ENCODE results near the gene GPR32.
"Not testable (repeated sequence)": the region's sequence is repeated elsewhere in the genome, so short reads cannot be mapped to it uniquely, and the experiment has no call there.

GPR32 gene

DNA sequence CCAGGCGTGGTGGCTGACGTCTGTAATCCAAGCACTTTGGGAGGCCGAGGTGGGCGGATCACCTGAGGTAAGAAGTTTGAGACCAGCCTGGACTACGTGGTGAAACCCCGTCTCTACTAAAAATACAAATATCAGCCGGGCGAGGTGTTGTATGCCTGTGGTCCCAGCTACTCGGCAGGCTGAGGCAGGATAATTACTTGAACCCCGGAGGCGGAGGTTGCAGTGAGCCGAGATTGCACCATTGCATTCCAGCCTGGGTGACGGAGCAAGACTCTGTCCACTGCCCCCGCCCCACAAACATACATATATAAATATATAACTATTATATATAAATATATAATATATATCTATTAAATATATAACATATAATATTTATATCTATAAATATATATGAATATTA, 23.1 kb upstream of the GPR32 start:
- DNase-seq (ENCODE audit: low spot score): not testable (repeated sequence)

- DNase-seq (ENCODE audit: low spot score): no peak
Observed at GRCh38 chr19:50749490-50749889, 20.8 kb upstream of the GPR32 start.

GRCh38 chr19:50750010-50750409, 20.3 kb upstream of the GPR32 start:
- no peak for DNase-seq (ENCODE audit: low spot score)

- DNase-seq (ENCODE audit: low spot score): no peak
Observed at GRCh38 chr19:50753879-50754278, 16.4 kb upstream of the GPR32 start.

DNA sequence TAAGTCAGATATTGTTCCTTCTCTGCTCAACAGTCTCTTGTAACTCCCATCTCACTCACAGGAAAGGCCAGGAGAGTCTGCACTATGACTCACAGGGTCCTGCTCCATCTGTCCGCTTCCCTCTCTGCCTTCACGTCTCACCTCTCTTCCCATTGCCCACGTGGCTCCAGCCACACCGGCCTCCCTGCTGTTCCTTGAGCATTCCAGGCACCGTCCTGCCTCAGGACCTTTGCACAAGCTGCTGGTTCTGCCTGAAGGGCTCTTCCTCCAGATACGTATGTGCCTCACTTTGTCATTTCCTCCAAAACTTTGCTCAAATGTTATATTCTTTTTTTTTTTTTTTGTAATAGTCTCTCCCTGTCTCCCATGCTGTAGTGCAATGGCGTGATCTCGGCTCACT, 14.0 kb upstream of the GPR32 start:
- DNase-seq (ENCODE audit: low spot score): not testable (repeated sequence)

DNA sequence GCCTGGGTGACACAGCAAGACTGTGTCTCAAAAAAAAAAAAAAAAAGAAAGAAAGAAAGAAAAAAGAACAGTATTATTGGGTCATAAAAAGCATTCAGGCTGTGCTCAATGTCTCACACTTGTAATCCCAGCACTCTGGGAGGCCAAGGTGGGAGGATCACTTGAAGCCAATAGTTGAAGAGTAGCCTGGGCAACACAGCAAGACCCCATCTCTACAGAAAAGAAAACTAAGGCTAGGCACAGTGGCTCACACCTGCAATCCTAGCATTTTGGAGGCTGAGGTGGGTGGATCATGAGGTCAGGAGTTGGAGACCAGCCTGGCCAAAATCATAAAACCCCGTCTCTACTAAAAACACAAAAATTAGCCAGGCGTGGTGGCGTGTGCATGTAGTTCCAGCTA, 12.6 kb upstream of the GPR32 start:
- not testable (repeated sequence) for DNase-seq (ENCODE audit: low spot score)

DNA sequence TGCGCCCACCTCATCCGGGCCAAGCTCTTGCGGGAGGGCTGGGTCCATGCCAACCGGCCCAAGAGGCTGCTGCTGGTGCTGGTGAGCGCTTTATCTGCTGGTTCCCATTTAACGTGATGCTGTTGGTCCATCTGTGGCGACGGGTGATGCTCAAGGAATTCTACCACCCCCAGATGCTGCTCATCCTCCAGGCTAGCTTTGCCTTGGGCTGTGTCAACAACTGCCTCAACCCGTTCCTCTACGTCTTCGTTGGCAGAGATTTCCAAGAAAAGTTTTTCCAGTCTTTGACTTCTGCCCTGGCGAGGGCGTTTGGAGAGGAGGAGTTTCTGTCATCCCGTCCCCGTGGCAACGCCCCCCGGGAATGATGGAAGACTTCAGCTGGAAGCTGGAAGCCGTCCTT, 11.2 kb upstream of the GPR32 start:
- DNase-seq (ENCODE audit: low spot score): not testable (repeated sequence)

GRCh38 chr19:50759886-50760285, 10.4 kb upstream of the GPR32 start:
- DNase-seq (ENCODE audit: low spot score): no peak

- DNase-seq (ENCODE audit: low spot score): not testable (repeated sequence)
Observed at GRCh38 chr19:50761501-50761900, 8.8 kb upstream of the GPR32 start.

GRCh38 chr19:50763521-50763920, 6.7 kb upstream of the GPR32 start:
- not testable (repeated sequence) for DNase-seq (ENCODE audit: low spot score)

GRCh38 chr19:50764409-50764808, 5.9 kb upstream of the GPR32 start:
- no peak for DNase-seq (ENCODE audit: low spot score)

DNA sequence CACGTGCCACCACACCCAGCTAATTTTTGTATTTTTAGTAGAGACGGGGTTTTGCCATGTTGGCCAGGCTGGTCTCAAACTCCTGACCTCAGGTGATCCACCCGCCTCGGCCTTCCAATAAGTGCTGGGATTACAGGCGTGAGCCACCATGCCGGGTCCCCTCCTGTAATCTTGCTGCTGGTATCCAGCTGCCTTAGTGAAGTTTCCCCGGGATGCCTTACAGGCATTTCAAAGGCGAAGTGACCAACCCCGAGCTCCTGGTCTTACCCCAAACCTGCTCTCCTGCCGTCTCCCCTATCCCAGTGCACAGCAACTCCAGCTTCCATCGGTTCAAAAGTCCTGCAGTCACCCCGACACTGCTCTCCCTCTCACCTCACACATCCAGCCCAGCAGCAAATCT, 3.5 kb upstream of the GPR32 start:
- DNase-seq (ENCODE audit: low spot score): not testable (repeated sequence)

GRCh38 chr19:50767263-50767662, 3.0 kb upstream of the GPR32 start:
- not testable (repeated sequence) for DNase-seq (ENCODE audit: low spot score)

GRCh38 chr19:50768277-50768676, 2.0 kb upstream of the GPR32 start:
- no peak for DNase-seq (ENCODE audit: low spot score)

DNA sequence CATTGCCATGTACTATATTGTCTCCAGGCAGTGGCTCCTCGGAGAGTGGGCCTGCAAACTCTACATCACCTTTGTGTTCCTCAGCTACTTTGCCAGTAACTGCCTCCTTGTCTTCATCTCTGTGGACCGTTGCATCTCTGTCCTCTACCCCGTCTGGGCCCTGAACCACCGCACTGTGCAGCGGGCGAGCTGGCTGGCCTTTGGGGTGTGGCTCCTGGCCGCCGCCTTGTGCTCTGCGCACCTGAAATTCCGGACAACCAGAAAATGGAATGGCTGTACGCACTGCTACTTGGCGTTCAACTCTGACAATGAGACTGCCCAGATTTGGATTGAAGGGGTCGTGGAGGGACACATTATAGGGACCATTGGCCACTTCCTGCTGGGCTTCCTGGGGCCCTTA, 624 bp downstream of the GPR32 start:
- DNase-seq (ENCODE audit: low spot score): no peak

DNA sequence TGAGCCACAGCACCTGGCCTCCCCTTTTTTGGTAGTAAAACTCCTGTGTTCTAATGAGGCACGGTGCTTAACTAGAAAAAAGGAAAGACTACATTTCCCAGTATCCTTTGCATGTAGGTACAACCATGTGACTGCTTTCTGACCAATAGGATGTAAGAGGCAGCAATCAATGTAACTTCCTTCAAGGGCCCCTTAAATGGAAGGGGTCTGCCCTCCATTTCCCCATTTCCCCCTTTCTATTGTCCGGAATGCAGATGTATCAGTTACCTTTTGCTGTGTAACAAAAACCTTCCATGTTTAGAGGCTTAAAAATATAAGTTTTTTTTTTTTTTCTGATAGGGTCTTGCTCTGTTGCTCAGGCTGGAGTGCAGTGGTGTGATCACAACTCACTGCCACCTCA, 2.2 kb downstream of the GPR32 start:
- DNase-seq (ENCODE audit: low spot score): no peak

- not testable (repeated sequence) for DNase-seq (ENCODE audit: low spot score)
Observed at GRCh38 chr19:50772912-50773311, 2.6 kb downstream of the GPR32 start.

GRCh38 chr19:50773454-50773853, 3.2 kb downstream of the GPR32 start:
- DNase-seq (ENCODE audit: low spot score): not testable (repeated sequence)

GRCh38 chr19:50776131-50776530, 5.9 kb downstream of the GPR32 start:
- no peak for DNase-seq (ENCODE audit: low spot score)

- DNase-seq (ENCODE audit: low spot score): no peak
Observed at GRCh38 chr19:50777261-50777660, 7.0 kb downstream of the GPR32 start.

GRCh38 chr19:50777830-50778303, 7.6 kb downstream of the GPR32 start:
- no peak for DNase-seq (ENCODE audit: low spot score)

- DNase-seq (ENCODE audit: low spot score): no peak
Observed at GRCh38 chr19:50778906-50779430, 8.7 kb downstream of the GPR32 start.

DNA sequence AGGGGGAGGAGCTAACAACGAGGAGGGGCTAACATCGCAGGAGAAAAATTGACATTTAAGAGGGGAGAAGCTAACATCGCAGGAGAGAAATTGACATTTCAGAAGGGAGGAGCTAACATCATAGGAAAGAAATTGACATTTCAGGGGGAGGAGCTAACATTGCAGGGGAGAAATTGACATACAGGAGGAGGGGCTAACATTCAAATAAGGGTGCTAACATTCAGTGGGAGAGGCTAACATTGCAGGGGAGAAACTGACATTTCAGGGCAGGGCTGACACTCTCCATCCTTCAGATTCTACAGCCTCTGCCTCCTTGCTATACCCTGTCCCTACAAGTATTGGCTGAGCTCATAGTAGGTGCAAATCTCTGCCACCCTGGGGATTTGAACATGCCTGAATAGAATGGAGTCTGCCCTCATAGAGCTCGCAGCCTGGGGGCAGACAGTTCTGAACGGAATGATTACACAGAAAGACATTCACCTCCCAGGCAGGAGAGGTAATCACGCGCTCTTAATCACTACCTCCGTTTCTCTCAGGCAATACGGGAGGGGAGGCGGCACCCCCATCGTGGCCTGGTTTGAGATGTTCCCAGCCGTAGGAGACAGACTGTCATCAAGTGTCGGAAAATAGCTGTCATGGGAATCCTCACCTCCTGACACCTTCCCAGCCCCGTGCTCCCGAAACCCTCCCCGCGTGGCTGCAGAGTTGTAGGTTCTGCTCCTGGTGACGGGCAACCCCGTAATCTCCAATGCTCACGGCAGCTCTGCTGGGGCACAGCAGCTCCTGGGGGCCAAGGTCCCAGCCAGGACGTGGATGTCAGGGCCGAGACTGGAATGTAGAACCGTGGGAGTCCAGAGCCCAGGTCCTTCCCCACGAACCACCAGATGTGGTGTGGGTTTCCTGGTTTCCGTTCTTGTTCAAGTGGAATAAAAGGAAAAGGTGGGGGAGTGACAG, 9.5 kb downstream of the GPR32 start:
- no peak for DNase-seq (ENCODE audit: low spot score)
